Left ventricle myocardium inferior (tissue), 1 donor: Measurements from ENCODE around the gene RPS6KA4. TPM values are rescaled to one million over a fixed set of nuclear protein-coding genes. Genes with fewer than 3 reads are reported as not detected.

Experiments
- DNase-seq: peaks from one replicate; pipeline ENCODE4 v3.0.0-alpha.2; 2020
- H3K27ac ChIP-seq: fragments of 200-600 bp; replicated peaks from 2 replicates; pipeline ENCODE4 v1.8.0; 2021
- H3K27me3 ChIP-seq: fragments of 200-600 bp; 2 replicates; pipeline ENCODE4 v1.8.0; 2021; ENCODE audit warnings: low read depth
- H3K36me3 ChIP-seq: fragments of 200-600 bp; 2 replicates; pipeline ENCODE4 v1.8.0; 2021
- H3K4me1 ChIP-seq: fragments of 200-600 bp; 2 replicates; pipeline ENCODE4 v1.8.0; 2021
- H3K4me3 ChIP-seq: fragments of 200-600 bp; 2 replicates; pipeline ENCODE4 v1.8.0; 2021; ENCODE audit warnings: mild to moderate bottlenecking, moderate library complexity
- H3K9me3 ChIP-seq: fragments of 200-600 bp; replicated peaks from 2 replicates; pipeline ENCODE4 v1.8.0; 2021
- CTCF ChIP-seq: fragments of 200-600 bp; IDR thresholded peaks from 2 replicates; pipeline ENCODE4 v1.8.0; 2021; ENCODE audit warnings: antibody characterized with exemption, mild to moderate bottlenecking, borderline replicate concordance
- intact Hi-C: fragments of 100-400 bp; cut with micrococcal nuclease; formaldehyde crosslinking; loops from one replicate; pipeline ENCODE4 v1.11.0; 2022
- total RNA-seq: library from RNA; stranded (reverse); fragmentation: NEBNext Ultra II Directional; extraction: Animal tissue kit (Norgen Biotek cat#: 25700); gene quantifications from one replicate; pipeline ENCODE4 v1.2.1, GENCODE V29; 2021
- donor health status: DM: no; HTN: yes; CAD: no; lungs with severe emphysema.

RPS6KA4 gene
- total RNA-seq, 1 donor from 2014 or later = 16.8 TPM

GRCh38 chr11:64400667-64401066, 41.7 kb downstream of the RPS6KA4 start:
- Histone ChIP-seq H3K4me3 (no peak overlapping the region), H3K27me3 (peaks cover 9% of the 10 kb centered on the region), H3K9me3 (no peaks in the 10 kb centered on the region), H3K4me1 (peaks cover 21% of the 10 kb centered on the region), H3K36me3 (no peaks in the 10 kb centered on the region), H3K27ac (no peak overlapping the region)
- no peak for DNase-seq
- intact Hi-C loops = no loop called here
- no peak for TF ChIP-seq CTCF

- H3K27ac ChIP-seq = no peak overlapping the region
- no peak for DNase-seq
- H3K27me3 ChIP-seq = peaks cover 5% of the 10 kb centered on the region
- no peak overlapping the region for H3K4me3 ChIP-seq
- no peaks in the 10 kb centered on the region for H3K9me3 ChIP-seq
- intact Hi-C loops = no loop called here
- TF ChIP-seq CTCF = no peak
- no peaks in the 10 kb centered on the region for H3K36me3 ChIP-seq
- H3K4me1 ChIP-seq = peaks cover 22% of the 10 kb centered on the region
Observed at GRCh38 chr11:64401775-64402174, 42.8 kb downstream of the RPS6KA4 start.

- TF ChIP-seq CTCF = no peak
Observed at GRCh38 chr11:64403106-64403505, 44.1 kb downstream of the RPS6KA4 start.

GRCh38 chr11:64406221-64406946, 47.4 kb downstream of the RPS6KA4 start:
- H3K36me3 ChIP-seq = no peaks in the 10 kb centered on the region
- peaks cover 20% of the 10 kb centered on the region for H3K4me1 ChIP-seq
- DNase-seq = peak; percentile 72
- peak overlapping the region; percentile 29 for H3K27ac ChIP-seq
- no peak for TF ChIP-seq CTCF
- H3K27me3 ChIP-seq = peaks cover 8% of the 10 kb centered on the region
- no peaks in the 10 kb centered on the region for H3K9me3 ChIP-seq
- intact Hi-C loops = no loop called here
- no peak overlapping the region for H3K4me3 ChIP-seq

More at GRCh38 chr11:64403106-64403505, 44.1 kb downstream of the RPS6KA4 start:
- Histone ChIP-seq H3K9me3 (no peaks in the 10 kb centered on the region), H3K4me1 (peaks cover 27% of the 10 kb centered on the region), H3K36me3 (no peaks in the 10 kb centered on the region), H3K27me3 (no peaks in the 10 kb centered on the region), H3K4me3 (no peak overlapping the region), H3K27ac (no peak overlapping the region)
- intact Hi-C loops = no loop called here
- DNase-seq = no peak

GRCh38 chr11:64407221-64407620, 48.3 kb downstream of the RPS6KA4 start:
- Histone ChIP-seq H3K36me3 (no peaks in the 10 kb centered on the region), H3K27me3 (peaks cover 8% of the 10 kb centered on the region), H3K4me1 (peaks cover 20% of the 10 kb centered on the region), H3K4me3 (no peak overlapping the region), H3K9me3 (no peaks in the 10 kb centered on the region), H3K27ac (no peak overlapping the region)
- intact Hi-C loops = no loop called here
- no peak for TF ChIP-seq CTCF
- no peak for DNase-seq
